GM19395 (cell line): ENCODE results near the gene OGN.
"Not testable (repeated sequence)": the region's sequence is repeated elsewhere in the genome, so short reads cannot be mapped to it uniquely, and the experiment has no call there.

Experiments used
- ATAC-seq: cut with Tn5 transposase; IDR thresholded peaks from one replicate; pipeline ENCODE4 v1.9.1; 2021; ENCODE audit warnings: mild to moderate bottlenecking, moderate library complexity; ENCODE audit not compliant: unreplicated experiment

Gene OGN

GRCh38 chr9:92404042-92404836 lies at the start of gene OGN:
TSS of gene OGN (minus strand) at chr9:92404578. CDS start at chr9:92403407, 1,171 bp downstream.
- no peak for ATAC-seq

GRCh38 chr9:92446536-92446935 lies 42.2 kb upstream of the OGN start:
- no peak for ATAC-seq

- no peak for ATAC-seq
Observed at GRCh38 chr9:92444841-92445240, 40.5 kb upstream of the OGN start.

- peak; percentile 76 for ATAC-seq
Observed at GRCh38 chr9:92440751-92441046, 36.3 kb upstream of the OGN start.

- ATAC-seq = no peak
Observed at GRCh38 chr9:92439921-92440750, 35.8 kb upstream of the OGN start.

GRCh38 chr9:92438900-92439526 lies 34.6 kb upstream of the OGN start:
- no peak for ATAC-seq

GRCh38 chr9:92435263-92435662 lies 30.9 kb upstream of the OGN start:
- ATAC-seq = no peak

- no peak for ATAC-seq
Observed at GRCh38 chr9:92432972-92433548, 28.7 kb upstream of the OGN start.

GRCh38 chr9:92432350-92432749 lies 28.0 kb upstream of the OGN start:
- no peak for ATAC-seq

- ATAC-seq = no peak
Observed at GRCh38 chr9:92429836-92430235, 25.5 kb upstream of the OGN start.

- ATAC-seq = no peak
Observed at GRCh38 chr9:92426501-92427145, 22.2 kb upstream of the OGN start.

GRCh38 chr9:92425474-92425873 lies 21.1 kb upstream of the OGN start:
- ATAC-seq = no peak

GRCh38 chr9:92424340-92424739 lies 20.0 kb upstream of the OGN start, which contains the start of gene OMD:
TSS of gene OMD (minus strand) at chr9:92424471. CDS start at chr9:92417558, 6,913 bp downstream.
- ATAC-seq = no peak

GRCh38 chr9:92423612-92424011 lies 19.2 kb upstream of the OGN start:
- no peak for ATAC-seq

GRCh38 chr9:92422611-92423338 lies 18.4 kb upstream of the OGN start:
- no peak for ATAC-seq

GRCh38 chr9:92414566-92414965 lies 10.2 kb upstream of the OGN start:
- ATAC-seq = no peak

- not testable (repeated sequence) for ATAC-seq
Observed at GRCh38 chr9:92411157-92411556, 6.8 kb upstream of the OGN start.

GRCh38 chr9:92408747-92409478 lies 4.5 kb upstream of the OGN start:
- ATAC-seq = no peak

GRCh38 chr9:92407818-92408217 lies 3.4 kb upstream of the OGN start:
- no peak for ATAC-seq
